ACC112 (cell line): Measurements from ENCODE around the gene HECW1.

Experiments
- H2AFZ ChIP-seq: fragments of 200-600 bp; sonication (generic); one replicate; pipeline ENCODE4 v1.6.0; 2017; ENCODE audit warnings: antibody characterized with exemption, low read length; ENCODE audit not compliant: unreplicated experiment
- H3K27ac ChIP-seq: fragments of 200-600 bp; sonication (generic); 2 replicates; pipeline ENCODE4 v1.5.1; 2014; ENCODE audit warnings: low read depth, mild to moderate bottlenecking, antibody characterized with exemption, low read length, moderate library complexity
- H3K27me3 ChIP-seq: fragments of 200-600 bp; sonication (generic); 2 replicates; pipeline ENCODE4 v1.6.1; 2014; ENCODE audit warnings: mild to moderate bottlenecking, antibody characterized with exemption, low read length, moderate library complexity, mixed read lengths; ENCODE audit not compliant: insufficient read depth
- H3K36me3 ChIP-seq: fragments of 200-600 bp; sonication (generic); 2 replicates; pipeline ENCODE4 v1.6.1; 2016; ENCODE audit warnings: mild to moderate bottlenecking, antibody characterized with exemption, low read length, moderate library complexity, mixed read lengths; ENCODE audit not compliant: insufficient read depth
- H3K4me1 ChIP-seq: fragments of 200-600 bp; sonication (generic); one replicate; pipeline ENCODE4 v1.6.1; 2016; ENCODE audit warnings: low read length, mixed read lengths; ENCODE audit not compliant: insufficient read depth, unreplicated experiment, control insufficient read depth
- H3K4me3 ChIP-seq: fragments of 200-600 bp; sonication (generic); 2 replicates; pipeline ENCODE4 v1.5.1; 2014; ENCODE audit warnings: mild to moderate bottlenecking, low read depth, low read length
- H3K79me2 ChIP-seq: fragments of 200-600 bp; sonication (generic); one replicate; pipeline ENCODE4 v1.6.0; 2016; ENCODE audit warnings: low read length; ENCODE audit not compliant: control insufficient read depth, unreplicated experiment, insufficient read depth

HECW1 gene

DNA sequence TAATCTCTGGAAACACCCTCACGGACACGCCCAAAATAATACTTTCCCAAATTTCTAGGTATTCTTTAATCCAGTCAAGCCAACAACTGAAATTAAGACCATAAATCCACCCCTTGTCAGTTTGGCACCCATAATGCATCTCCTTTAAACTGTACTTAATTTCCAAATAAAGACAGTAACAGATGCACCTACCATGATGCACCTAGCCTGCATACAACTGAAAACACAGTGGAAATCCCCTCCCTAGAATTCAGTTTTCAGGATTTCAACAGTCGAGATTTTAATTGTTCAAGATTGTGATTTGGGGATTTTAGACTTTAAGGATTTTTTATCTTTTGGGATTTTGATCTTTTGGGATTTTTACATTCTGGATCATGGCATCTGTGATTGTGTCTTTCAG, 487.6 kb downstream of the HECW1 start:
- no peak overlapping the region for H3K27ac ChIP-seq
- no peak overlapping the region for H3K4me3 ChIP-seq
- H3K4me1 ChIP-seq, result peaks cover 10% of the 10 kb centered on the region
- H2AFZ ChIP-seq, result no peak overlapping the region
- no peaks in the 10 kb centered on the region for H3K27me3 ChIP-seq
- H3K79me2 ChIP-seq, result peaks cover 62% of the 10 kb centered on the region
- H3K36me3 ChIP-seq, result peaks cover 26% of the 10 kb centered on the region

DNA sequence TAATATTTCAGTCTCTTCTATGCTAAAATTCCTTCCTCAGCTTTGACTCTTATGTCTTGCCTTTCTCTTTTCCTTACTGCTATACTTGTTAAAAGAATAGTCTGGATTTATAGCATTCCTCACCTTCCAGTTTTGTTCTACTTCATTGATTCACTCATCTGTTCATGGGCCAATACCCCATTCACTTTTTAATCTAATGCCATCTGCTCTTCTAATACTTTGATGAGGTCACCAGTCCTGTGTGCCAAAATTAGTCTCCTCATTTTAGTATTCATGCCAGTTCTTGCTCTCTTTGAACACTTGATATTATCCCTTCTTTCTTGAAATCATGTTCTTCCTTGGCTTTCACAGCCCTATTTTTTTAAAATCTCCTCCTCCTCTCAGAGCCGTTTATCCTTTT, 489.8 kb downstream of the HECW1 start:
- Histone ChIP-seq H3K79me2 (peaks cover 64% of the 10 kb centered on the region), H3K36me3 (peaks cover 20% of the 10 kb centered on the region), H3K27me3 (no peaks in the 10 kb centered on the region), H3K4me1 (no peaks in the 10 kb centered on the region), H3K4me3 (no peak overlapping the region), H2AFZ (no peak overlapping the region), H3K27ac (no peak overlapping the region)

DNA sequence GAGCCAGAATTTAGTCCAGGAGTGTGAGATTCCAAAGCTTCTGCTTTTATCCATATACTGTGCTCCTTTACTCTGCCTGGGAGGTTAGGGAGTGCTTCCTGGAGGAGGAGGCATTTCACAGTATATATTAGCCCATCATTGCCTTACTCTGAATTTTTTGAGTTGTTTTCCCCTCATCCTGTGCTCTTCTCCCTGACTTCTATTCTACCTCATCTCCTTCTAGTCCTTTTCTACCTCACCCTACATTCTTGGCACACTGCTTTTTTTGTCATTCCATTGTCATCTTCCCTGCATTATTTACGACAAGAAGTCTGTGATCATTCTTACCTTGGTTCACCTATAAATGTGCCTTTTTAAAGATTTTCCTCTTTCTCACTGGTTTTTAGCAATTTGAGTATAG, 491.8 kb downstream of the HECW1 start:
- no peaks in the 10 kb centered on the region for H3K27me3 ChIP-seq
- H3K27ac ChIP-seq, result no peak overlapping the region
- H2AFZ ChIP-seq, result no peak overlapping the region
- H3K4me3 ChIP-seq, result no peak overlapping the region
- H3K79me2 ChIP-seq, result peaks cover 63% of the 10 kb centered on the region
- H3K36me3 ChIP-seq, result peaks cover 27% of the 10 kb centered on the region
- H3K4me1 ChIP-seq, result no peaks in the 10 kb centered on the region

DNA sequence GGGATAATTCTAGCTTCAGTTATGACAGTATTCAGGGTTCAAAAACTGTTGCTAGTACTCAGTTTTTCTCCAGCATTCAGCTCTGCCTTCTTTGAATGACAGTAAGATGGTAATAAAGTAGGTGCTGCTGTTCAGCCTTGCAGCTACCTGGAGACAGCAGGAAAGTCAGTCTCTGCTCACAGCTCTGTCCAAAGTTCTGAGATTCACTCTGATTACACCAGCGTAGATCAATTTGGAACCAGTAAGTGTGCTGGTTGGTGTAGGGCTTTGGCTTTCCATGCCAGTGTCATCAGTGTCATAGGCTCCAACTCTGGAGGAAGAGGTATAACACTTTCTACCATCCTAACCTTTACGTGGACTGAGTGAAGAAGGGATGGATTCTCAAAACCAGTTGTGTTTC, 496.6 kb downstream of the HECW1 start:
- Histone ChIP-seq H3K27ac (no peak overlapping the region), H3K4me1 (peaks cover 23% of the 10 kb centered on the region), H2AFZ (no peak overlapping the region), H3K36me3 (peaks cover 34% of the 10 kb centered on the region), H3K4me3 (no peak overlapping the region), H3K79me2 (peaks cover 60% of the 10 kb centered on the region), H3K27me3 (no peaks in the 10 kb centered on the region)

DNA sequence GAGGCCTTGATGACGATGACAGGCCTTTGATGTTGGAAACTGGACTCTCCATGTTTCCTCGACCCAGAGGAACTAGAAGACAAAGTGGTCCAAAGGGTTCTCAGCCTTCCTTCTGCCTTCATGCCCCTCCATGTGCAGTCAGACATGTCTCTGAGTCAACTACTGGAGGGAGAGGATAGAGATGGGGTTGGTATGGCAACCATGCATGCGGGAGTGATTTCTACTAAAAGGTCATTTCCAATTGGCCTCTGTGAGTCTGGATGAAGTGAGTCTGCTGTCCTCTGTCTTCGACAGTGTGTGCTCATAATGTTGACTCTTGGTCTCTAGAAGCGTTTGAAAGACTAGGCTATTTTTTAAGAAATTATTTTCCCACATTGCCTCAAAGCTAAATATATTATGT, 499.7 kb downstream of the HECW1 start:
- Histone ChIP-seq H3K79me2 (peaks cover 44% of the 10 kb centered on the region), H2AFZ (no peak overlapping the region), H3K27ac (peak overlapping the region; percentile 76), H3K4me3 (peak overlapping the region; percentile 24; the same call in 1 of the 2 replicates), H3K4me1 (peaks cover 23% of the 10 kb centered on the region), H3K36me3 (peaks cover 46% of the 10 kb centered on the region), H3K27me3 (no peaks in the 10 kb centered on the region)

DNA sequence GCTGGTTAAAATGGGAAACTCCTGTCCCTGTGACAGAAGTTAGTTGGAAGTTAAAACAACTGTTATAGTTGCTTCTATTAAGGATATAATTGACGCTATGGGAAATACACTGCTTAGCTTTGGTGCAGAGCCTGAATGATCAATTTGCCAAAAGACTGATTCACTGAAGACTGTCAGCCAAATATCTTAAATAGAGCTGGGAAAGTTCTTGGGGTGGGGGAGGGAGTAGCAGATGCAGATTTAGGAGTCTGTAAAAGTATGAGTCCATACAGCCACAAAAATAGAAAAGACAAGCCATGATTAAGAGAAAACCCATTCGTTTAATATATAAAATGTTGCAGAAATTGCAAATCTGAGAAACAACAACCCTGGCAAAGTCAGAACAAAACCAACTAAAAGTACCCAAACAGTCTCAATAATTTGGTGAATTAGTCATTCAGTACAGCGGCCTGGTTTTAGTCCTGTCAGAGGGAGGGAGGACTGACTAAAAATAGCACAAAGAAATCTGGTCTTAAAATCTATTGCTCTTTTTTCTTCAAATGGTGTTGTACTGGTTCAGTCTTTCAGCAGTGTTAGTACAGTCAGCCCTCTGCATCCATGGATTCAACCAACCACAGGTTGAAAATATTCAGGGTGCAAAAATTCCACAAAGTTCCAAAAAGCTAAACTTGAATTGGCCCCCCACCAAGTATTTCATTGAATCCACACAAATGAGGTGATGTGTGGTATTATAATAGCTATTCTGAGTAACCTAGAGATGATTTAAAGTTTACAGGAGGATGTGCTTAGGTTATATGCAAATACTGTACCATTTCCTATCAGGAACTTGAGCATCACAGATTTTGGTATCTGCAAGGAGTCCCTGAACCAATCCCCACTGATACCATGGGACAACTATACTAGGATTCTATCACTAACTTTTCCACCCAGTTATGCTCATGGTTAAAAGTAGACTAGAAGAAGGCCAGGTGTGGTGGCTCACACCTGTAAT, 500.4 kb downstream of the HECW1 start:
- peak overlapping the region; percentile 24; the same call in 1 of the 2 replicates for H3K4me3 ChIP-seq
- H3K79me2 ChIP-seq, result peaks cover 49% of the 10 kb centered on the region
- H2AFZ ChIP-seq, result no peak overlapping the region
- H3K36me3 ChIP-seq, result peaks cover 48% of the 10 kb centered on the region
- peak overlapping the region; percentile 76 for H3K27ac ChIP-seq
- H3K27me3 ChIP-seq, result no peaks in the 10 kb centered on the region
- peaks cover 26% of the 10 kb centered on the region for H3K4me1 ChIP-seq
